Left ventricle myocardium inferior (tissue), 1 donor: ENCODE results near the gene UACA. TPM values are rescaled to one million over a fixed set of nuclear protein-coding genes. Genes with fewer than 3 reads are reported as not detected.
"Not testable (repeated sequence)": the region's sequence is repeated elsewhere in the genome, so short reads cannot be mapped to it uniquely, and the experiment has no call there.

ENCODE experiments used
- DNase-seq: peaks from one replicate; pipeline ENCODE4 v3.0.0-alpha.2; 2020
- H3K27ac ChIP-seq: fragments of 200-600 bp; replicated peaks from 2 replicates; pipeline ENCODE4 v1.8.0; 2021
- H3K27me3 ChIP-seq: fragments of 200-600 bp; 2 replicates; pipeline ENCODE4 v1.8.0; 2021; ENCODE audit warnings: low read depth
- H3K36me3 ChIP-seq: fragments of 200-600 bp; 2 replicates; pipeline ENCODE4 v1.8.0; 2021
- H3K4me1 ChIP-seq: fragments of 200-600 bp; 2 replicates; pipeline ENCODE4 v1.8.0; 2021
- H3K4me3 ChIP-seq: fragments of 200-600 bp; 2 replicates; pipeline ENCODE4 v1.8.0; 2021; ENCODE audit warnings: mild to moderate bottlenecking, moderate library complexity
- H3K9me3 ChIP-seq: fragments of 200-600 bp; replicated peaks from 2 replicates; pipeline ENCODE4 v1.8.0; 2021
- intact Hi-C: fragments of 100-400 bp; cut with micrococcal nuclease; formaldehyde crosslinking; loops from one replicate; pipeline ENCODE4 v1.11.0; 2022
- total RNA-seq: library from RNA; stranded (reverse); fragmentation: NEBNext Ultra II Directional; extraction: Animal tissue kit (Norgen Biotek cat#: 25700); gene quantifications from one replicate; pipeline ENCODE4 v1.2.1, GENCODE V29; 2021
- TF ChIP-seq, protein P1 (sequence below): fragments of 200-600 bp; IDR thresholded peaks from 2 replicates; pipeline ENCODE4 v1.8.0; 2021; ENCODE audit warnings: antibody characterized with exemption, mild to moderate bottlenecking, borderline replicate concordance
- donor health status: DM: no; HTN: yes; CAD: no; lungs with severe emphysema.

UACA gene
- total RNA-seq, 1 donor from 2014 or later, result 33.7 TPM

DNA sequence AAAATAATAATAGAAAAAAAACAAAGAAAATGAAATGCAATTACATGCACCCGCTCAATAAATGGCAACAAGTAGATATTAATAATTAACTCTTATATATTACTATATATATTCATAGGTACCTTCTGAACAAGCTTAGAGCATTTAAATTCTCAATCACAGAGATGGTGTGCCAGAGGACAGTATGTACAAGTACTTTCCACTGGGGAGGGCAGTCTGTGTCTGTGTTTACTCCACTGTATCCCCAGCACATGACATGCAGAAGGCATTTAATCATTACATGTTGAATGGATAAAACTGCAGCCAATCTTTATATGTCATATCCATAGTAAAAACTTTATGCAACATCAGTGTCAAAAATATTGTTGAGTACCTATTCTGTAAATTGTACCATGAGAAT is 97.8 kb downstream of the UACA start:
- Histone ChIP-seq H3K27ac (peak overlapping the region; percentile 60), H3K4me3 (no peak overlapping the region), H3K9me3 (no peaks in the 10 kb centered on the region), H3K27me3 (no peaks in the 10 kb centered on the region), H3K4me1 (peaks cover 47% of the 10 kb centered on the region), H3K36me3 (peaks cover 34% of the 10 kb centered on the region)
- TF ChIP-seq, protein P1, sequence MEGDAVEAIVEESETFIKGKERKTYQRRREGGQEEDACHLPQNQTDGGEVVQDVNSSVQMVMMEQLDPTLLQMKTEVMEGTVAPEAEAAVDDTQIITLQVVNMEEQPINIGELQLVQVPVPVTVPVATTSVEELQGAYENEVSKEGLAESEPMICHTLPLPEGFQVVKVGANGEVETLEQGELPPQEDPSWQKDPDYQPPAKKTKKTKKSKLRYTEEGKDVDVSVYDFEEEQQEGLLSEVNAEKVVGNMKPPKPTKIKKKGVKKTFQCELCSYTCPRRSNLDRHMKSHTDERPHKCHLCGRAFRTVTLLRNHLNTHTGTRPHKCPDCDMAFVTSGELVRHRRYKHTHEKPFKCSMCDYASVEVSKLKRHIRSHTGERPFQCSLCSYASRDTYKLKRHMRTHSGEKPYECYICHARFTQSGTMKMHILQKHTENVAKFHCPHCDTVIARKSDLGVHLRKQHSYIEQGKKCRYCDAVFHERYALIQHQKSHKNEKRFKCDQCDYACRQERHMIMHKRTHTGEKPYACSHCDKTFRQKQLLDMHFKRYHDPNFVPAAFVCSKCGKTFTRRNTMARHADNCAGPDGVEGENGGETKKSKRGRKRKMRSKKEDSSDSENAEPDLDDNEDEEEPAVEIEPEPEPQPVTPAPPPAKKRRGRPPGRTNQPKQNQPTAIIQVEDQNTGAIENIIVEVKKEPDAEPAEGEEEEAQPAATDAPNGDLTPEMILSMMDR, result no peak
- DNase-seq, result no peak
- intact Hi-C loops, result no loop called here

DNA sequence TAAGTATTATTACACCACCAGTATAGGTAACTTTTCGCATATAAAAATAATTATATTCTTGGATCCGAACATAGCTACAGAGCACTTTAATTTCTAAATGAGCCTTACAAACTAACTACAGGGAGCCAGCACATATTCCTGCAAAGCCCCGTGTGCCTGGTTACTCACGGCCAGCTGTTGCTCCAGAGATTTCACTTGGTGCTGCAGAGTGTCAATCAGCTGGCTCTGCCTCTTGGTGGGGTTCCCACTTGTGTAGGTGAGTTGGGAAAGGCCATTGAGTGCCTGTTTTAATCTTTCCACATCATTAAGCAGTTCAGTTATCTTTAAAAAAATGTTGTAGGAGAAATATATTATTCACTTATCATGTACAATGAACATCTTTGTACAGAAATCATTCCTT is 98.9 kb downstream of the UACA start:
- intact Hi-C loops, result no loop called here
- Histone ChIP-seq H3K36me3 (peaks cover 37% of the 10 kb centered on the region), H3K9me3 (no peaks in the 10 kb centered on the region), H3K4me1 (peaks cover 36% of the 10 kb centered on the region), H3K4me3 (no peak overlapping the region), H3K27me3 (no peaks in the 10 kb centered on the region), H3K27ac (no peak overlapping the region)
- TF ChIP-seq, protein P1, result no peak
- no peak for DNase-seq

DNA sequence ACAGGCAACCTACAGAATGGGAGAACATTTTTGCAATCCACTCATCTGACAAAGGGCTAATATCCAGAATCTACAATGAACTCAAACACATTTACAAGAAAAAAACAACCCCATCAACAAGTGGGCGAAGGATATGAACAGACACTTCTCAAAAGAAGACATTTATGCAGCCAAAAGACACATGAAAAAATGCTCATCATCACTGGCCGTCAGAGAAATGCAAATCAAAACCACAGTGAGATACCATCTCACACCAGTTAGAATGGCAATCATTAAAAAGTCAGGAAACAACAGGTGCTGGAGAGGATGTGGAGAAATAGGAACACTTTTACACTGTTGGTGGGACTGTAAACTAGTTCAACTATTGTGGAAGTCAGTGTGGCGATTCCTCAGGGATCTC is 100.3 kb downstream of the UACA start:
- Histone ChIP-seq H3K36me3 (peaks cover 33% of the 10 kb centered on the region), H3K4me1 (peaks cover 33% of the 10 kb centered on the region)
- H3K9me3 ChIP-seq, intact Hi-C loops, DNase-seq, H3K27me3 ChIP-seq, H3K4me3 ChIP-seq, H3K27ac ChIP-seq: not testable (repeated sequence)

DNA sequence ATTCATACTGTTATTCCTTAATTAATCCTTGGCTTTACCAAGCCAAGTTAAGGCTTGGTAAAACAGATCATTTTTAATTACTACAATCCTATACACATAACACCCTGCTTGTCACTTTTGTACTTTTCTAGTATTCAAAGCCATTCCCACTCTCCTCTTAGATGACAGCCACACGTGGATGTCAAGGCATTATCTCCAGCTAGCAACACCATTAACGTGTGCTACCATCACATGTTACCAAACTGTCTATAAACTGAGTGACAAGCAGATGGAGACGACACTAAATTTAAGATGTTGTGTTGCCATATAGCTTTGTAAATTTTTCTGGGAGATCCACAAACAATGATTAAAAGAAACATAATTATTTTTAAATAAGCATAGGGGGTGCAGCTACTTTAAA is 103.7 kb downstream of the UACA start:
- peaks cover 59% of the 10 kb centered on the region for H3K36me3 ChIP-seq
- intact Hi-C loops, result no loop called here
- no peaks in the 10 kb centered on the region for H3K9me3 ChIP-seq
- no peaks in the 10 kb centered on the region for H3K27me3 ChIP-seq
- no peak for DNase-seq
- TF ChIP-seq, protein P1, result no peak
- H3K4me3 ChIP-seq, result no peak overlapping the region
- no peak overlapping the region for H3K27ac ChIP-seq
- H3K4me1 ChIP-seq, result peaks cover 8% of the 10 kb centered on the region

DNA sequence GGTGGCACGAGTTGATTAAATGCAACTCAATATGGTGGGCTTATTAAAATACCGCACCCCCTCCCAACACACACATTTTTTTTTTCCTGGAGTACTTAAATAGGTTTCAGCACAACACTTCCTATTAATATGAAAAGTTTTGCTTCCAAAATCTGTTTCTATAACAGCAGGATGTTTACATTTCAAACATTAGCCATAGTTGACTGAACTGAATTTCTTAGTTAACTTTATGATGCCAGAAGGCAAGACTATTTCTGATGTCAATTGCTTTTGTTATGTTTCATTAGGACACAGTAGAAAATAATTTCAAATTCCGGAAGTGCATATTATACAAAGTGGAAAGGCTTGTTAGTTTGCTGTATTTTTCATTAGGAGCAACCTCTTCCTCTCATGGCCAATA is 104.7 kb downstream of the UACA start:
- TF ChIP-seq, protein P1, result no peak
- no peak for DNase-seq
- Histone ChIP-seq H3K36me3 (peaks cover 59% of the 10 kb centered on the region), H3K27me3 (no peaks in the 10 kb centered on the region), H3K4me3 (no peak overlapping the region), H3K27ac (no peak overlapping the region), H3K4me1 (peaks cover 4% of the 10 kb centered on the region), H3K9me3 (no peaks in the 10 kb centered on the region)
- intact Hi-C loops, result no loop called here

DNA sequence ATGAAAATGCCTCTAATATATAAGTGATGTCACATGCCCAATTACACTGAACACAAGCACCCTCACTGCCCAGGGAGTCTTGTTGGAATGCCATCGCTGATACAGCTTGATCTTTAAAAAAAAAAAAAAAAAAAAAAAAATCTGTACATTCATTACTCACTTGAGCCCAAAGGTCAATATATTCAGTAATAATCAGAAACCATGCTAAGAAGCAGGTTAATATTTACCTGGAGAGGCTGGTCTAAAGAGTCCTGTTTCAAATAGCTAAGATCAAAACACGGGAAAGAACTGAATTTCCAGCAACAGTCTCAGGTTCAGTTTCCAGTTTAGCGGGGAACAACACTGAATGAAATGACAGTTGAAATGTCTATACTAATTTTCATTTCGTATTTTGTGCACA is 109.9 kb downstream of the UACA start:
- Histone ChIP-seq H3K27me3 (no peaks in the 10 kb centered on the region), H3K9me3 (no peaks in the 10 kb centered on the region), H3K4me1 (no peaks in the 10 kb centered on the region), H3K27ac (no peak overlapping the region), H3K36me3 (peaks cover 47% of the 10 kb centered on the region), H3K4me3 (no peak overlapping the region)
- TF ChIP-seq, protein P1, result no peak
- intact Hi-C loops, result no loop called here
- DNase-seq, result no peak
